HCEC 1CT (cell line): ENCODE data around the gene PRKAA1.
"Not testable (repeated sequence)": the region's sequence is repeated elsewhere in the genome, so short reads cannot be mapped to it uniquely, and the experiment has no call there.

Experiments used
- DNase-seq: peaks from one replicate; pipeline ENCODE4 v3.0.0-alpha.2; 2017

PRKAA1 gene

DNA sequence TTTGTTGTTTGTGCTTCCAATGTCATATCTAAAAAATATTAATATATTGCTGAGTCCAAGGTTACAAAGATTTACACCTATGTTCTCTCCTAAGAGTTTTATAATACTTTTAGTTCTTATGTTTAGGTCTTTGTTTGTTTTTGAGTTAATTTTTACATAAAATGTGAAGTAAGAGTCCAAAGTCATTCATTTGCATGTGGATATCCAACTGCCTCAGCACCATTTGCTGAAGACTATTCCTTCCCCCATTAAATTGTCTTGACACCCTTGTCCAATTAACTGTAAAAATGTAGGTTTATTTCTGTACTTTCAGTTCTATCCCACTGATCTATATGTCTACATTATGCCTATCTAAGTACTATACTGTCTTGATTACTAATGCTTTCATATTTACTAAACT is 78.1 kb downstream of the PRKAA1 start:
- DNase-seq: no peak

DNA sequence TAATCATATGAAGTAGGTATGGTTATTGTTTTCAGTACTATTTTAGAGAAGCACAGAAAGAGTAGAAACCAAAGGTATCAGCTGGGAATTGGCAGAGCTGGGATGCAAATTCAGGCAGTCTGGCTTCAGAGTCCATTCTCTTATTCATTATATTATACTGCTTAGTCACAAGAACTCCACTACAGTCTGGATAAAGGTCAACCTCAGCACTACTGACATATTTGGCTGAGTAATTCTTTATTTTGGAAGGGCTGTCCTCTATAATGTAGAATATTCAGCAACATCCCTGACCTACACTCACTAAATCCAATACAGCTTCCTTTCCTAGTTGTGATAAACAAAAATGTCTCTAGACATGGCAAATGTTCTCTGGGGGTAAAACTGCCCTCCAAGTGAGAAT is 80.9 kb downstream of the PRKAA1 start:
- DNase-seq: peak; percentile 74

DNA sequence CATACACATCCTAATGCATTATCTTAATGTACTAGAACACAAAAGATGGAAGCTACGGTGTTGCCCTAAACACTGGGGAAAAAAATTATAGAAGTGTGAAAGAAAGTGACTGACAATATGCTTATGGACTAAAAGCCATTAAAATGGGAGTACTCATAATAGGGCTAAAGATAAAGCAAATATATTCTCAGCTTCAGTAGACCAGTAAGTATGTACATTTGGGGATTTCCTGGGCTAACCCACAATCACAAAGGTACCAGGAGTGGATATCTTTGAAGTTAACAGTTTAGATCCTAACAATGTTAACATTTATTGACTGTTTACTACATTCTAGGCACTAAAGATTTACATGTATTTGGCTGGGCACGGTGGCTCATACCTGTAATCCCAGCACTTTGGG is 81.6 kb downstream of the PRKAA1 start:
- DNase-seq: no peak

DNA sequence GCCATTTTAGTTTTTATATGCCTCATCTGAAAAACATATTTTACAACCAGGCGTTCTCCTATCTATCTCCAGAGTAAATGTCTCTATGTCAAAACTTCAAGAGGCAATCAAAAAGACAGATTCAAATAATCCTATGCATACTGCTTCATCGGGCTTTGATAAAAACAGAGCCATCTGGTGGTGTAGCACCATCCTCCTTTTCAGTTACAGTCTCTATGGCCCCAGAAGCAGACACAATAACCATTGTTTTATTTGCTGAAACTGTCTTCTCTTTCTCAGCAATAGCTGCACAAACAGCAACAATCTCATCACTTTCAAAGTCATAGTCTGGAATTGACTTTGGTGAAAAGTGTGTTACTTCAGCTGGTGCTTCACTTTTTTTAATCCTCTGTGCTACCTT is 82.2 kb downstream of the PRKAA1 start:
- DNase-seq: peak; percentile 15

DNA sequence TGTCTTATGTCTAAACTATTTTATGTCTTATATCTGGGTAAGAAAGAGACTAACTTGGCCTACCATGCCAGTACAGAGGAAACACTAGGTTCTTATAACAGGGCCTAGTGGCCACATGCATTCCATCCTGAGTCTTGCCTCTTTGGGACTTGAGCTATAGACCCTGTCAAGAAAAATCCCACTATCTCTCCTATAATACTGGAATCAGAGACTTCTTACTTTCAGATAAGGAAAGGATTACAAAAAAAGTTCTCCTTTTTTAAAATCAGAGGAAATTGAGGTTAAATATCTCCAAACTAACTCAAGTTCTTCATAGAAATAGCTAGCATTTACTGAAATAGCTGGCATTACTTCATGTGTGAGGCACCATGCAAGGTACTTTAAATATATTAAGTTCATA is 84.2 kb downstream of the PRKAA1 start:
- DNase-seq: no peak

DNA sequence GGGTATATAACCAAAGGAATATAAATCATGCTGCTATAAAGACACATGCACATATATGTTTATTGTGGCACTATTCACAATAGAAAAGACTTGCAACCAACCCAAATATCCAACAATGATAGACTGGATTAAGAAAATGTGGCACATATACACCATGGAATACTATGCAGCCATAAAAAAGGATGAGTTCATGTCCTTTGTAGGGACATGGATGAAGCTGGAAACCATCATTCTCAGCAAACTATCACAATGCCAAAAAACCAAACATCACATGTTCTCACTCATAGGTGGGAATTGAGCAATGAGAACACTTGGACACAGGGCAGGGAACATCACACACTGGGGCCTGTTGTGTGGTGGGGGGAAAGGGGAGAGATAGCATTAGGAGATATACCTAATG is 87.6 kb downstream of the PRKAA1 start:
- not testable (repeated sequence) for DNase-seq
